HG03045 (cell line): ENCODE measurements around the gene ZNF407.

Experiments
- ATAC-seq: cut with Tn5 transposase; IDR thresholded peaks from one replicate; pipeline ENCODE4 v1.9.1; 2021; ENCODE audit warnings: mild to moderate bottlenecking, moderate library complexity; ENCODE audit not compliant: unreplicated experiment

Gene ZNF407

GRCh38 chr18:75063615-75064512, 466.2 kb downstream of the ZNF407 start:
- ATAC-seq = no peak

- ATAC-seq = no peak
These were observed 466.8 kb downstream of the ZNF407 start for GRCh38 chr18:75064513-75064905.

GRCh38 chr18:75065251-75066000, 467.8 kb downstream of the ZNF407 start:
- no peak for ATAC-seq

- no peak for ATAC-seq
These were observed 468.6 kb downstream of the ZNF407 start for GRCh38 chr18:75066021-75066880.

- no peak for ATAC-seq
These were observed 469.3 kb downstream of the ZNF407 start for GRCh38 chr18:75066936-75067335.

- no peak for ATAC-seq
These were observed 470.5 kb downstream of the ZNF407 start for GRCh38 chr18:75067996-75068645.

GRCh38 chr18:75068682-75069435, 471.2 kb downstream of the ZNF407 start:
- no peak for ATAC-seq

GRCh38 chr18:75070235-75070624, 472.6 kb downstream of the ZNF407 start:
- no peak for ATAC-seq

- ATAC-seq = peak; percentile 78
These were observed 473.2 kb downstream of the ZNF407 start for GRCh38 chr18:75070625-75071483.

- ATAC-seq = no peak
These were observed 473.8 kb downstream of the ZNF407 start for GRCh38 chr18:75071484-75071785.

- no peak for ATAC-seq
These were observed 474.4 kb downstream of the ZNF407 start for GRCh38 chr18:75071866-75072671.

GRCh38 chr18:75072672-75073371, 475.2 kb downstream of the ZNF407 start:
- no peak for ATAC-seq

- no peak for ATAC-seq
These were observed 476.0 kb downstream of the ZNF407 start for GRCh38 chr18:75073654-75074053.

- ATAC-seq = no peak
These were observed 476.7 kb downstream of the ZNF407 start for GRCh38 chr18:75074196-75075015.

- no peak for ATAC-seq
These were observed 477.3 kb downstream of the ZNF407 start for GRCh38 chr18:75075016-75075305.

GRCh38 chr18:75075429-75075841, 477.8 kb downstream of the ZNF407 start:
- no peak for ATAC-seq

GRCh38 chr18:75076286-75076685, 478.6 kb downstream of the ZNF407 start:
- no peak for ATAC-seq
